Smooth muscle cell (in vitro differentiated cells): ENCODE data around the gene SP6. TPM values are rescaled to one million over a fixed set of nuclear protein-coding genes. Genes with fewer than 3 reads are reported as not detected.

Source experiments
- DNase-seq: peaks from one replicate; lab custom pipeline; 2025; ENCODE audit not compliant: unreplicated experiment; lab: John Stamatoyannopoulos, UW
- H2AFZ ChIP-seq: fragments of 200-600 bp; sonication (generic); 2 replicates; pipeline ENCODE4 v1.6.0; 2016; ENCODE audit warnings: antibody characterized with exemption, low read depth, mild to moderate bottlenecking
- H3F3A ChIP-seq: fragments of 200-600 bp; sonication (generic); 2 replicates; pipeline ENCODE4 v1.6.0; 2017; ENCODE audit warnings: antibody characterized with exemption, low read depth
- H3K27ac ChIP-seq: fragments of 200-600 bp; sonication (generic); 2 replicates; pipeline ENCODE4 v1.5.1; 2016; ENCODE audit warnings: low read depth, mild to moderate bottlenecking
- H3K27me3 ChIP-seq: fragments of 200-600 bp; sonication (generic); 2 replicates; pipeline ENCODE4 v1.6.1; 2016; ENCODE audit warnings: low read depth, mild to moderate bottlenecking
- H3K36me3 ChIP-seq: fragments of 200-600 bp; sonication (generic); 2 replicates; pipeline ENCODE4 v1.5.1; 2016; ENCODE audit warnings: low read depth
- H3K4me1 ChIP-seq: fragments of 200-600 bp; sonication (generic); 2 replicates; pipeline ENCODE4 v1.5.1; 2016; ENCODE audit warnings: low read depth
- H3K4me2 ChIP-seq: fragments of 200-600 bp; sonication (generic); 2 replicates; pipeline ENCODE4 v1.6.0; 2016; ENCODE audit warnings: mild to moderate bottlenecking
- H3K4me3 ChIP-seq: fragments of 200-600 bp; sonication (generic); 2 replicates; pipeline ENCODE4 v1.5.1; 2016; ENCODE audit warnings: mild to moderate bottlenecking
- H3K79me2 ChIP-seq: fragments of 200-600 bp; sonication (generic); 2 replicates; pipeline ENCODE4 v1.6.0; 2016; ENCODE audit warnings: low read depth, mild to moderate bottlenecking
- H3K9ac ChIP-seq: fragments of 200-600 bp; sonication (generic); 2 replicates; pipeline ENCODE4 v1.6.0; 2016; ENCODE audit warnings: low read depth
- H3K9me3 ChIP-seq: fragments of 200-600 bp; sonication (generic); replicated peaks from 2 replicates; pipeline ENCODE4 v1.5.1; 2016; ENCODE audit warnings: low read depth
- H4K20me1 ChIP-seq: fragments of 200-600 bp; sonication (generic); 2 replicates; pipeline ENCODE4 v1.6.0; 2016; ENCODE audit warnings: low read depth
- CTCF ChIP-seq: fragments of 200-600 bp; sonication (generic); IDR thresholded peaks from 2 replicates; pipeline ENCODE4 v1.5.1; 2017; ENCODE audit warnings: borderline replicate concordance, mild to moderate bottlenecking, antibody characterized with exemption; ENCODE audit not compliant: insufficient read depth, poor library complexity, severe bottlenecking
- WGBS: methylation state at CpG from one replicate; pipeline ENCODE4 v1.1.7; 2016; ENCODE audit warnings: low lambda C conversion rate; 5-methylcytosine and 5-hydroxymethylcytosine counted together
- polyA plus RNA-seq: library from polyadenylated mRNA; unstranded; fragments of >200 nt; fragmentation: Nextera tagmentation; extraction: Ambion mirVana; gene quantifications from 2 replicates; pipeline ENCODE4 v1.2.1, GENCODE V29; 2016
- total RNA-seq: library from RNA; depleted of rRNA; stranded (reverse); fragments of >200 nt; gene quantifications from 2 replicates; pipeline ENCODE4 v1.2.3, GENCODE V29; 2014

The SP6 gene
- total and polyA plus RNA-seq, 2 experiments from 2014 or later: 9.3 to 10.7 TPM

- no peak for DNase-seq
- Histone ChIP-seq H3K27ac (no peak overlapping the region), H3K27me3 (no peaks in the 10 kb centered on the region), H3K4me2 (no peak overlapping the region), H2AFZ (no peak overlapping the region), H3K79me2 (no peaks in the 10 kb centered on the region), H3K4me1 (peaks cover 11% of the 10 kb centered on the region), H3F3A (no peaks in the 10 kb centered on the region), H3K4me3 (no peak overlapping the region), H3K36me3 (no peaks in the 10 kb centered on the region), H4K20me1 (no peaks in the 10 kb centered on the region), H3K9ac (no peak overlapping the region), H3K9me3 (no peaks in the 10 kb centered on the region)
- no peak for TF ChIP-seq CTCF
- 93% methylated on average over 10 of the region's 10 CpGs for WGBS
These were observed 31.5 kb downstream of the SP6 start for GRCh38 chr17:47819475-47819874.

- H4K20me1 ChIP-seq: no peaks in the 10 kb centered on the region
- 93% methylated on average over 11 of the region's 11 CpGs for WGBS
- H3K4me3 ChIP-seq: no peak overlapping the region
- no peak for TF ChIP-seq CTCF
- no peaks in the 10 kb centered on the region for H3K9me3 ChIP-seq
- H3K27me3 ChIP-seq: no peaks in the 10 kb centered on the region
- H3F3A ChIP-seq: no peaks in the 10 kb centered on the region
- no peak for DNase-seq
- no peaks in the 10 kb centered on the region for H3K79me2 ChIP-seq
- no peak overlapping the region for H2AFZ ChIP-seq
- peaks cover 11% of the 10 kb centered on the region for H3K4me1 ChIP-seq
- no peak overlapping the region for H3K27ac ChIP-seq
- no peak overlapping the region for H3K9ac ChIP-seq
- H3K4me2 ChIP-seq: no peak overlapping the region
- no peaks in the 10 kb centered on the region for H3K36me3 ChIP-seq
These were observed 32.8 kb downstream of the SP6 start for GRCh38 chr17:47818002-47818695.

- H4K20me1 ChIP-seq: no peaks in the 10 kb centered on the region
- no peak overlapping the region for H3K4me3 ChIP-seq
- H3K4me1 ChIP-seq: peaks cover 7% of the 10 kb centered on the region
- H2AFZ ChIP-seq: no peak overlapping the region
- TF ChIP-seq CTCF: no peak
- H3K9me3 ChIP-seq: no peaks in the 10 kb centered on the region
- no peaks in the 10 kb centered on the region for H3K79me2 ChIP-seq
- H3F3A ChIP-seq: no peaks in the 10 kb centered on the region
- H3K27ac ChIP-seq: no peak overlapping the region
- H3K36me3 ChIP-seq: no peaks in the 10 kb centered on the region
- no peaks in the 10 kb centered on the region for H3K27me3 ChIP-seq
- DNase-seq: no peak
- no peak overlapping the region for H3K9ac ChIP-seq
- 98% methylated on average over 10 of the region's 10 CpGs for WGBS
- no peak overlapping the region for H3K4me2 ChIP-seq
These were observed 34.0 kb downstream of the SP6 start for GRCh38 chr17:47816947-47817346.

- no peak for DNase-seq
- H3K4me1 ChIP-seq: peaks cover 6% of the 10 kb centered on the region
- H3K9ac ChIP-seq: no peak overlapping the region
- no peaks in the 10 kb centered on the region for H3K79me2 ChIP-seq
- no peaks in the 10 kb centered on the region for H4K20me1 ChIP-seq
- H3K9me3 ChIP-seq: no peaks in the 10 kb centered on the region
- H3K36me3 ChIP-seq: no peaks in the 10 kb centered on the region
- H3K27me3 ChIP-seq: no peaks in the 10 kb centered on the region
- no peak for TF ChIP-seq CTCF
- H3K4me2 ChIP-seq: no peak overlapping the region
- no peak overlapping the region for H3K27ac ChIP-seq
- H3F3A ChIP-seq: no peaks in the 10 kb centered on the region
- H2AFZ ChIP-seq: no peak overlapping the region
- 97% methylated on average over 21 of the region's 21 CpGs for WGBS
- no peak overlapping the region for H3K4me3 ChIP-seq
These were observed 34.7 kb downstream of the SP6 start for GRCh38 chr17:47816111-47816735.
